Measurements from ENCODE around the gene ARRB2.

Gene ARRB2

GRCh38 chr17:4739122-4740024, 28.9 kb downstream of the ARRB2 start, which contains the start of the genes CXCL16 and ZMYND15:
TSS of gene CXCL16 (minus strand) at chr17:4739928. CDS start at chr17:4739339, 589 bp downstream.
TSS of gene ZMYND15 (plus strand) at chr17:4739833. CDS start at chr17:4740549, 716 bp downstream.
- no CpG with 5 or more reads among the region's 100 CpGs for WGBS (ENCODE audit: extremely low coverage, insufficient coverage, insufficient read length)
- Histone ChIP-seq H3K4me3 (ENCODE audit: low read depth, low read length) (peak within 1 kb of the TSS; percentile 61), H3K79me2 (ENCODE audit: control insufficient read depth, insufficient read depth, low read length, poor library complexity) (no peaks in the 10 kb centered on the region), H2AK5ac (ENCODE audit: low read length) (no peak within 1 kb of the TSS), H4K8ac (ENCODE audit: low read depth, low read length) (no peak within 1 kb of the TSS), H3K27ac (ENCODE audit: low read depth, low read length) (no peak within 1 kb of the TSS), H2BK12ac (ENCODE audit: low read length) (no peak within 1 kb of the TSS), H3K9ac (ENCODE audit: low read length) (peak within 1 kb of the TSS; percentile 27), H3K4me2 (ENCODE audit: low read length) (peak within 1 kb of the TSS; percentile 89), H4K12ac (ENCODE audit: low read depth, low read length) (no peak within 1 kb of the TSS), H3K27me3 (ENCODE audit: insufficient read depth, low read length) (peaks cover 36% of the 10 kb centered on the region), H3K18ac (ENCODE audit: low read length) (no peak within 1 kb of the TSS), H3K9me3 (ENCODE audit: insufficient read depth, low read depth, low read length) (peaks cover 15% of the 10 kb centered on the region), H4K91ac (ENCODE audit: low read depth, low read length) (no peak within 1 kb of the TSS), H3K4ac (ENCODE audit: low read depth, low read length) (no peak within 1 kb of the TSS), H2BK5ac (ENCODE audit: low read depth, low read length, poor library complexity) (no peak within 1 kb of the TSS), H2AFZ (ENCODE audit: insufficient read depth, low read length, poor library complexity) (peak within 1 kb of the TSS; percentile 44), H3K14ac (ENCODE audit: low read length) (no peak within 1 kb of the TSS), H3K79me1 (ENCODE audit: low read length) (no peaks in the 10 kb centered on the region), H3K23ac (ENCODE audit: low read length) (peak within 1 kb of the TSS; percentile 76), H3K36me3 (ENCODE audit: control insufficient read depth in 1 of 2, insufficient read depth in 2 of 2, low read length in 2 of 2) (no peaks in the 10 kb centered on the region), H3K4me1 (ENCODE audit: control insufficient read depth in 1 of 2, insufficient read depth in 2 of 2, low read length in 2 of 2) (peaks cover 14 to 16% of the 10 kb centered on the region in 2 experiments), H2BK120ac (ENCODE audit: insufficient read depth, low read length, poor library complexity) (no peak within 1 kb of the TSS)
- peak in 1 of 2 donors; percentile 57 for DNase-seq

- DNase-seq = no peak
- peaks cover 15% of the 10 kb centered on the region for H3K9me3 ChIP-seq (ENCODE audit: insufficient read depth, low read depth, low read length)
- H4K8ac ChIP-seq (ENCODE audit: low read depth, low read length) = no peak overlapping the region
- H3K79me2 ChIP-seq (ENCODE audit: control insufficient read depth, insufficient read depth, low read length, poor library complexity) = no peaks in the 10 kb centered on the region
- no peak overlapping the region for H3K23ac ChIP-seq (ENCODE audit: low read length)
- H3K4me1 ChIP-seq (ENCODE audit: control insufficient read depth in 1 of 2, insufficient read depth in 2 of 2, low read length in 2 of 2) = peaks cover 14 to 16% of the 10 kb centered on the region in 2 experiments
- no peak overlapping the region for H2AK5ac ChIP-seq (ENCODE audit: low read length)
- WGBS (ENCODE audit: extremely low coverage, insufficient coverage, insufficient read length) = no CpG with 5 or more reads among the region's 13 CpGs
- no peak overlapping the region for H2BK5ac ChIP-seq (ENCODE audit: low read depth, low read length, poor library complexity)
- H3K79me1 ChIP-seq (ENCODE audit: low read length) = no peaks in the 10 kb centered on the region
- no peak overlapping the region for H4K12ac ChIP-seq (ENCODE audit: low read depth, low read length)
- H3K4me3 ChIP-seq (ENCODE audit: low read depth, low read length) = peak overlapping the region; percentile 61
- H2BK12ac ChIP-seq (ENCODE audit: low read length) = no peak overlapping the region
- H2AFZ ChIP-seq (ENCODE audit: insufficient read depth, low read length, poor library complexity) = peak overlapping the region; percentile 44
- H3K4ac ChIP-seq (ENCODE audit: low read depth, low read length) = no peak overlapping the region
- H3K9ac ChIP-seq (ENCODE audit: low read length) = no peak overlapping the region
- no peak overlapping the region for H2BK120ac ChIP-seq (ENCODE audit: insufficient read depth, low read length, poor library complexity)
- peaks cover 38% of the 10 kb centered on the region for H3K27me3 ChIP-seq (ENCODE audit: insufficient read depth, low read length)
- H4K91ac ChIP-seq (ENCODE audit: low read depth, low read length) = no peak overlapping the region
- no peak overlapping the region for H3K27ac ChIP-seq (ENCODE audit: low read depth, low read length)
- H3K18ac ChIP-seq (ENCODE audit: low read length) = no peak overlapping the region
- no peak overlapping the region for H3K14ac ChIP-seq (ENCODE audit: low read length)
- H3K4me2 ChIP-seq (ENCODE audit: low read length) = peak overlapping the region; percentile 89
- H3K36me3 ChIP-seq (ENCODE audit: control insufficient read depth in 1 of 2, insufficient read depth in 2 of 2, low read length in 2 of 2) = no peaks in the 10 kb centered on the region
Measured at GRCh38 chr17:4740025-4740351, 29.6 kb downstream of the ARRB2 start.

- Histone ChIP-seq H3K9ac (ENCODE audit: low read length) (no peak overlapping the region), H3K4ac (ENCODE audit: low read depth, low read length) (no peak overlapping the region), H3K9me3 (ENCODE audit: insufficient read depth, low read depth, low read length) (peaks cover 15% of the 10 kb centered on the region), H3K27me3 (ENCODE audit: insufficient read depth, low read length) (peaks cover 43% of the 10 kb centered on the region), H4K12ac (ENCODE audit: low read depth, low read length) (no peak overlapping the region), H2BK120ac (ENCODE audit: insufficient read depth, low read length, poor library complexity) (no peak overlapping the region), H4K8ac (ENCODE audit: low read depth, low read length) (no peak overlapping the region), H3K4me2 (ENCODE audit: low read length) (no peak overlapping the region), H3K4me1 (ENCODE audit: control insufficient read depth in 1 of 2, insufficient read depth in 2 of 2, low read length in 2 of 2) (peaks cover 19 to 20% of the 10 kb centered on the region in 2 experiments), H2AFZ (ENCODE audit: insufficient read depth, low read length, poor library complexity) (no peak overlapping the region), H2BK12ac (ENCODE audit: low read length) (no peak overlapping the region), H3K4me3 (ENCODE audit: low read depth, low read length) (no peak overlapping the region), H3K18ac (ENCODE audit: low read length) (no peak overlapping the region), H2BK5ac (ENCODE audit: low read depth, low read length, poor library complexity) (no peak overlapping the region), H3K23ac (ENCODE audit: low read length) (peak overlapping the region; percentile 76), H4K91ac (ENCODE audit: low read depth, low read length) (no peak overlapping the region), H3K27ac (ENCODE audit: low read depth, low read length) (no peak overlapping the region), H3K79me2 (ENCODE audit: control insufficient read depth, insufficient read depth, low read length, poor library complexity) (no peaks in the 10 kb centered on the region), H3K79me1 (ENCODE audit: low read length) (no peaks in the 10 kb centered on the region), H3K36me3 (ENCODE audit: control insufficient read depth in 1 of 2, insufficient read depth in 2 of 2, low read length in 2 of 2) (no peaks in the 10 kb centered on the region), H2AK5ac (ENCODE audit: low read length) (no peak overlapping the region), H3K14ac (ENCODE audit: low read length) (no peak overlapping the region)
- no peak for DNase-seq
- WGBS (ENCODE audit: extremely low coverage, insufficient coverage, insufficient read length) = no CpG with 5 or more reads among the region's 8 CpGs
Measured at GRCh38 chr17:4740584-4740983, 30.2 kb downstream of the ARRB2 start.

- H3K23ac ChIP-seq (ENCODE audit: low read length) = no peak overlapping the region
- no peaks in the 10 kb centered on the region for H3K79me2 ChIP-seq (ENCODE audit: control insufficient read depth, insufficient read depth, low read length, poor library complexity)
- H3K9me3 ChIP-seq (ENCODE audit: insufficient read depth, low read depth, low read length) = peaks cover 18% of the 10 kb centered on the region
- no peak overlapping the region for H3K4ac ChIP-seq (ENCODE audit: low read depth, low read length)
- H3K27me3 ChIP-seq (ENCODE audit: insufficient read depth, low read length) = peaks cover 43% of the 10 kb centered on the region
- peaks cover 19 to 20% of the 10 kb centered on the region in 2 experiments for H3K4me1 ChIP-seq (ENCODE audit: control insufficient read depth in 1 of 2, insufficient read depth in 2 of 2, low read length in 2 of 2)
- no CpG with 5 or more reads among the region's 8 CpGs for WGBS (ENCODE audit: extremely low coverage, insufficient coverage, insufficient read length)
- no peaks in the 10 kb centered on the region for H3K36me3 ChIP-seq (ENCODE audit: control insufficient read depth in 1 of 2, insufficient read depth in 2 of 2, low read length in 2 of 2)
- no peak overlapping the region for H3K14ac ChIP-seq (ENCODE audit: low read length)
- no peak overlapping the region for H2AK5ac ChIP-seq (ENCODE audit: low read length)
- no peak for DNase-seq
- H2BK12ac ChIP-seq (ENCODE audit: low read length) = no peak overlapping the region
- H4K8ac ChIP-seq (ENCODE audit: low read depth, low read length) = no peak overlapping the region
- H4K12ac ChIP-seq (ENCODE audit: low read depth, low read length) = no peak overlapping the region
- no peak overlapping the region for H3K18ac ChIP-seq (ENCODE audit: low read length)
- no peak overlapping the region for H3K4me2 ChIP-seq (ENCODE audit: low read length)
- H2AFZ ChIP-seq (ENCODE audit: insufficient read depth, low read length, poor library complexity) = no peak overlapping the region
- H3K79me1 ChIP-seq (ENCODE audit: low read length) = no peaks in the 10 kb centered on the region
- no peak overlapping the region for H4K91ac ChIP-seq (ENCODE audit: low read depth, low read length)
- no peak overlapping the region for H3K9ac ChIP-seq (ENCODE audit: low read length)
- no peak overlapping the region for H3K27ac ChIP-seq (ENCODE audit: low read depth, low read length)
- H3K4me3 ChIP-seq (ENCODE audit: low read depth, low read length) = peak overlapping the region; percentile 34
- H2BK5ac ChIP-seq (ENCODE audit: low read depth, low read length, poor library complexity) = no peak overlapping the region
- H2BK120ac ChIP-seq (ENCODE audit: insufficient read depth, low read length, poor library complexity) = no peak overlapping the region
Measured at GRCh38 chr17:4741544-4741943, 31.1 kb downstream of the ARRB2 start.
